ENCODE results near the gene JAG1.

GRCh38 chr20:10604865-10605440 is 68.8 kb downstream of the JAG1 start:
- TF ChIP-seq EZH2 (IDR thresholded peaks at IDR 0.05; ENCODE audit: borderline replicate concordance, insufficient read depth, low read length, poor library complexity, severe bottlenecking) (no peak), CTCF (IDR thresholded peaks at IDR 0.05; ENCODE audit: poor library complexity, severe bottlenecking) (no peak), RAD21 (conservative IDR thresholded peaks at IDR 0.05) (no peak), POLR2AphosphoS5 (IDR thresholded peaks at IDR 0.05) (no peak), TAF1 (IDR thresholded peaks at IDR 0.05; ENCODE audit: low read depth) (no peak), EP300 (conservative IDR thresholded peaks at IDR 0.05; ENCODE audit: poor library complexity, severe bottlenecking) (no peak), SMC3 (conservative IDR thresholded peaks at IDR 0.05; ENCODE audit: poor library complexity) (no peak), REST (IDR thresholded peaks at IDR 0.05; ENCODE audit: borderline replicate concordance) (no peak), MXI1 (conservative IDR thresholded peaks at IDR 0.05; ENCODE audit: poor library complexity, severe bottlenecking) (no peak)

All from neural cell (in vitro differentiated cells).